Panc1 (cell line): ENCODE results near the gene KCNMB1. TPM values are rescaled to one million over a fixed set of nuclear protein-coding genes. Genes with fewer than 3 reads are reported as not detected.

Experiments used
- ATAC-seq: fragments of 200-7000 bp; cut with Tn5 transposase; 2 replicates; pipeline ENCODE4 v1.9.1; 2020; ENCODE audit warnings: mild to moderate bottlenecking, moderate library complexity
- BruUV-seq: library from RNA; stranded (reverse); fragments of 400-500 nt; replicated peaks from 2 replicates; lab custom pipeline; 2021; lab: Mats Ljungman, UMichigan
- CTCF ChIA-PET: fragments of 300-600 bp; sonication (Branson Sonifier 250); formaldehyde crosslinking; loops from one replicate; lab custom pipeline; 2022; ENCODE audit warnings: antibody characterized with exemption; lab: Charles Lee
- POLR2A ChIA-PET: fragments of 300-600 bp; sonication (Branson Sonifier 250); formaldehyde crosslinking; loops from one replicate; lab custom pipeline; 2022; ENCODE audit warnings: antibody characterized with exemption; lab: Charles Lee
- DNase-seq: peaks from one replicate; pipeline ENCODE4 v3.0.0-alpha.2; 2010; ENCODE audit warnings: low read depth, low spot score
- H3K27ac ChIP-seq: 2 replicates; pipeline ENCODE4 v1.5.1; 2011; ENCODE audit warnings: mild to moderate bottlenecking, low read length, inconsistent platforms
- H3K27me3 ChIP-seq: fragments of 200-500 bp; sonication (Bioruptor generic); 2 replicates; pipeline ENCODE4 v1.6.0; 2014; ENCODE audit warnings: low read length, inconsistent platforms; ENCODE audit not compliant: control insufficient read depth, insufficient read depth
- H3K36me3 ChIP-seq: fragments of 200-500 bp; sonication (Bioruptor generic); 2 replicates; pipeline ENCODE4 v1.5.1; 2014; ENCODE audit warnings: inconsistent platforms, mild to moderate bottlenecking, low read length, moderate library complexity; ENCODE audit not compliant: control insufficient read depth, insufficient read depth
- H3K4me1 ChIP-seq: 2 replicates; pipeline ENCODE4 v1.5.1; 2011; ENCODE audit warnings: inconsistent platforms, mild to moderate bottlenecking, low read length, moderate library complexity; ENCODE audit not compliant: control insufficient read depth, insufficient read depth
- H3K4me3 ChIP-seq, 2 experiments: 2 replicates each; pipeline ENCODE4 v1.5.1; 2011 to 2012; ENCODE audit warnings: low read depth in 2 of 2, low read length in 2 of 2, mild to moderate bottlenecking in 2 of 2, inconsistent platforms in 1 of 2, moderate library complexity in 1 of 2
- H3K9me3 ChIP-seq: fragments of 200-500 bp; sonication (Bioruptor generic); 2 replicates; pipeline ENCODE4 v1.5.1; 2014; ENCODE audit warnings: low read depth, mild to moderate bottlenecking, inconsistent platforms, low read length, moderate library complexity; ENCODE audit not compliant: control insufficient read depth, insufficient read depth
- POLR2AphosphoS5 ChIP-seq: IDR thresholded peaks from 2 replicates; pipeline ENCODE4 v1.6.1; 2012; ENCODE audit warnings: mild to moderate bottlenecking, low read depth, low read length, moderate library complexity
- SIN3A ChIP-seq: IDR thresholded peaks from 2 replicates; pipeline ENCODE4 v1.6.1; 2012; ENCODE audit warnings: low read depth, mild to moderate bottlenecking, low read length, moderate library complexity, borderline replicate concordance; ENCODE audit not compliant: insufficient read depth
- TCF7L2 ChIP-seq: IDR thresholded peaks from 2 replicates; pipeline ENCODE4 v1.6.1; 2011; ENCODE audit warnings: mild to moderate bottlenecking, low read depth, low read length, inconsistent platforms
- in situ Hi-C: cut with HindIII; loops from 2 replicates; pipeline ENCODE4 v1.10.0; 2016; ENCODE audit warnings: low sequenced_read_pairs, low pct_unique_long_range_greater_than_20kb
- intact Hi-C: fragments of 100-400 bp; cut with micrococcal nuclease; formaldehyde crosslinking; loops from one replicate; pipeline ENCODE4 v1.10.0; 2022; ENCODE audit not compliant: unreplicated experiment
- total RNA-seq: library from RNA; stranded (reverse); gene quantifications from one replicate; pipeline ENCODE4 v1.2.1, GENCODE V29; 2021; ENCODE audit not compliant: unreplicated experiment
- TF ChIP-seq, protein P1 (sequence below), 2 experiments: IDR thresholded peaks; 2 replicates each; pipeline ENCODE4 v1.6.1; 2011 to 2012; ENCODE audit warnings: low read depth in 2 of 2, control low read depth in 1 of 2, low read length in 1 of 2, mild to moderate bottlenecking in 1 of 2, moderate library complexity in 1 of 2; ENCODE audit not compliant: insufficient read depth in 1 of 2
- TF ChIP-seq, protein P2 (sequence below): fragments of 450-650 bp; IDR thresholded peaks from 2 replicates; pipeline ENCODE4 v1.5.1; 2017; ENCODE audit warnings: mild to moderate bottlenecking

KCNMB1 gene
- total RNA-seq, 1 experiment from 2014 or later, result not detected

DNA sequence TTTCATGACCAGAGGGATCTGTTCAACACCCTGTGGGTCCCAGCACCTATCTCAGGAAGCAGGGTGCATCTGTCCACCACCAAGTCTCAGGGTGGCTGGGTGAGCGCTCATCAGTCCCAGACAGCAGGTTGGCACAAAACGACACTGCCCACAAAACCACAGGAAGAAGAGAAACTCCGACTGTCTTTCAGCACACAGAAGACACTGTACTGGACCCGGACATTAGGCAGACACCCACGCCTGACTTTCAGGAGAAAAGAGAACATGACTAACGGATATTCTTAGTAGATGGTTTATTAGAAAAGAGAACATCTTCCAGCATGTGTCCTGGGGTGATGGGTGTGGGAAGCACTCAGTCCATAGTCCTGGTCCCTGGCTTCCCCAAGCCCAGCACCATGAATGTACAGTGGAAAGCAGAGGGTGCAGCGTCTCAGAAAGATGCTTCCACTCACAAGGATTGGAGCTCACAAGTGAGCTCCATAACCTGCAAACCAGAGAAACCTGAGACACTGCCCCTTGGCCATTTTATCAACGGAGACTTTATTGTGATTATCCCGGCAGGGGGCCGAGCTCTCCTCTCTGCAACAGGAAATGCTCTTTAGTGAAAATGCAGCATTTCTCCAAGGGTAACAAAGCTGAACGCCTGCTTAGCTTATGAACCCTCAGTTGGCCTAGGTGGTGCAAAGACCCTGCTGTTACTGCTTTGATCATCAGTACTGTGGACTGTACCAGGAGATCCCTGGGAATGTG lies 55.8 kb downstream of the KCNMB1 start:
- ChIA-PET CTCF (interaction anchor here (0.6 kb wide), 1 partner anchor 51 kb away, joined by 3 read pairs; no protein-coding TSS in a partner anchor), POLR2A (interaction anchor here (0.5 to 0.7 kb wide), 3 partner anchors 321 to 1903 kb away, joined by 3 to 5 read pairs (median 3); no protein-coding TSS in a partner anchor)
- no peak overlapping the region for H3K27ac ChIP-seq
- no peak overlapping the region for H3K4me3 ChIP-seq
- peaks cover 3% of the 10 kb centered on the region; the same call in 1 of the 2 replicates for H3K27me3 ChIP-seq
- in situ Hi-C loops, result no loop called here
- no peak for TF ChIP-seq TCF7L2
- TF ChIP-seq, protein P1, sequence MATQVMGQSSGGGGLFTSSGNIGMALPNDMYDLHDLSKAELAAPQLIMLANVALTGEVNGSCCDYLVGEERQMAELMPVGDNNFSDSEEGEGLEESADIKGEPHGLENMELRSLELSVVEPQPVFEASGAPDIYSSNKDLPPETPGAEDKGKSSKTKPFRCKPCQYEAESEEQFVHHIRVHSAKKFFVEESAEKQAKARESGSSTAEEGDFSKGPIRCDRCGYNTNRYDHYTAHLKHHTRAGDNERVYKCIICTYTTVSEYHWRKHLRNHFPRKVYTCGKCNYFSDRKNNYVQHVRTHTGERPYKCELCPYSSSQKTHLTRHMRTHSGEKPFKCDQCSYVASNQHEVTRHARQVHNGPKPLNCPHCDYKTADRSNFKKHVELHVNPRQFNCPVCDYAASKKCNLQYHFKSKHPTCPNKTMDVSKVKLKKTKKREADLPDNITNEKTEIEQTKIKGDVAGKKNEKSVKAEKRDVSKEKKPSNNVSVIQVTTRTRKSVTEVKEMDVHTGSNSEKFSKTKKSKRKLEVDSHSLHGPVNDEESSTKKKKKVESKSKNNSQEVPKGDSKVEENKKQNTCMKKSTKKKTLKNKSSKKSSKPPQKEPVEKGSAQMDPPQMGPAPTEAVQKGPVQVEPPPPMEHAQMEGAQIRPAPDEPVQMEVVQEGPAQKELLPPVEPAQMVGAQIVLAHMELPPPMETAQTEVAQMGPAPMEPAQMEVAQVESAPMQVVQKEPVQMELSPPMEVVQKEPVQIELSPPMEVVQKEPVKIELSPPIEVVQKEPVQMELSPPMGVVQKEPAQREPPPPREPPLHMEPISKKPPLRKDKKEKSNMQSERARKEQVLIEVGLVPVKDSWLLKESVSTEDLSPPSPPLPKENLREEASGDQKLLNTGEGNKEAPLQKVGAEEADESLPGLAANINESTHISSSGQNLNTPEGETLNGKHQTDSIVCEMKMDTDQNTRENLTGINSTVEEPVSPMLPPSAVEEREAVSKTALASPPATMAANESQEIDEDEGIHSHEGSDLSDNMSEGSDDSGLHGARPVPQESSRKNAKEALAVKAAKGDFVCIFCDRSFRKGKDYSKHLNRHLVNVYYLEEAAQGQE (IDR thresholded peaks at IDR 0.05; ENCODE audit: insufficient read depth in 1 of 2, low read depth in 2 of 2, low read length in 1 of 2), result no peak
- TF ChIP-seq, protein P2, sequence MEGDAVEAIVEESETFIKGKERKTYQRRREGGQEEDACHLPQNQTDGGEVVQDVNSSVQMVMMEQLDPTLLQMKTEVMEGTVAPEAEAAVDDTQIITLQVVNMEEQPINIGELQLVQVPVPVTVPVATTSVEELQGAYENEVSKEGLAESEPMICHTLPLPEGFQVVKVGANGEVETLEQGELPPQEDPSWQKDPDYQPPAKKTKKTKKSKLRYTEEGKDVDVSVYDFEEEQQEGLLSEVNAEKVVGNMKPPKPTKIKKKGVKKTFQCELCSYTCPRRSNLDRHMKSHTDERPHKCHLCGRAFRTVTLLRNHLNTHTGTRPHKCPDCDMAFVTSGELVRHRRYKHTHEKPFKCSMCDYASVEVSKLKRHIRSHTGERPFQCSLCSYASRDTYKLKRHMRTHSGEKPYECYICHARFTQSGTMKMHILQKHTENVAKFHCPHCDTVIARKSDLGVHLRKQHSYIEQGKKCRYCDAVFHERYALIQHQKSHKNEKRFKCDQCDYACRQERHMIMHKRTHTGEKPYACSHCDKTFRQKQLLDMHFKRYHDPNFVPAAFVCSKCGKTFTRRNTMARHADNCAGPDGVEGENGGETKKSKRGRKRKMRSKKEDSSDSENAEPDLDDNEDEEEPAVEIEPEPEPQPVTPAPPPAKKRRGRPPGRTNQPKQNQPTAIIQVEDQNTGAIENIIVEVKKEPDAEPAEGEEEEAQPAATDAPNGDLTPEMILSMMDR, result no peak
- TF ChIP-seq SIN3A, result no peak
- TF ChIP-seq POLR2AphosphoS5, result no peak
- no peaks in the 10 kb centered on the region for H3K36me3 ChIP-seq
- no peak for DNase-seq
- H3K9me3 ChIP-seq, result no peaks in the 10 kb centered on the region
- H3K4me1 ChIP-seq, result no peaks in the 10 kb centered on the region
- ATAC-seq, result peak; percentile 47; the same call in 1 of the 2 replicates
- BruUV-seq, result no TSS peak
- intact Hi-C loops, result no loop called here

DNA sequence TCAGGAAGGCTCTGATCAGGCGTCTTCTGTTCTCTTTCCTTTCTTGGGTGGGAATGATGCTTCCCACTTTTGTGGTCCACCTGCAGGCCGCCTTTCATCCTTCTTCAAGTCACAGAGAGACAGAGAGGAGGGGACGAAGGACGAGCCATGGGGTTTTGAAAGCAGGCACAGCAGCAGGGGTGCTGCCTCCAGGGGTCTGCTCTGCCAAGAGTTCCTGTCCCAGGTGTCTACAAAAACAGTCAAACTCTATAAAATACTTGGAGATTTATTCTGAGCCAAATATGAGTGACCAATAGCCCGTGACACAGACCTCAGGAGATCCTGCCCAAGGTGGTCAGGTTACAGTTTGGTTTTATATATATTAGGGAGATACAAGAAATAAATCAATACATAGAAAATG lies 57.1 kb downstream of the KCNMB1 start:
- ChIA-PET POLR2A (interaction anchor here (0.7 kb wide), 1 partner anchor 136 kb away, joined by 3 read pairs; no protein-coding TSS in a partner anchor), CTCF (no interaction called here)
- no peak for TF ChIP-seq POLR2AphosphoS5
- in situ Hi-C loops, result no loop called here
- no peak for ATAC-seq
- intact Hi-C loops, result no loop called here
- no TSS peak for BruUV-seq
- H3K4me3 ChIP-seq, result no peak overlapping the region
- H3K36me3 ChIP-seq, result no peaks in the 10 kb centered on the region
- no peak for DNase-seq
- H3K4me1 ChIP-seq, result no peaks in the 10 kb centered on the region
- H3K27me3 ChIP-seq, result peaks cover 5% of the 10 kb centered on the region; the same call in 1 of the 2 replicates
- no peaks in the 10 kb centered on the region for H3K9me3 ChIP-seq
- H3K27ac ChIP-seq, result no peak overlapping the region

DNA sequence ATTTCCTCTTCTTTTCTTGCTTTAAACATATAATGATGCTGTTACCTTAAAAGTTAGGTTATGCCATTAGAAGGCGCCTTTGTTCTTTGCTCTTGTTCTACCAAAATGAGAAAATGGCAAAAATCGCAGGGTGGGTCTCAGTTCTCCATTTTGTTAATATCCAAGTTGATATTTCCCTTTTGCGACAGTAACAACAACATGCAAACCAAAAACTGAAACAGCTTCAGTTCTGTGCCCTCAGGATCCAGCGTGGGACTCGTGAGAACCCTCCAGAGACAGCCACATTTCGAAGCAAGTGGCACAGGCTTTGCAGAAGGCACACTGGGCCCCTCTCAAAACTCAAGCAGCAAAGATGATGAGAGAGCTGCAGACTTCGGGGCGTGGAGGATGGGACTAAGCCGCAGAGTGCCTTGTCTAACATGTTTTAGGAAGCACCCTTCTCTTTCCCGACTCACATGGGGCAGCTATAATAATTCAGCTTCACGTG lies 58.6 kb downstream of the KCNMB1 start:
- ATAC-seq (no peak), DNase-seq (no peak)
- ChIA-PET POLR2A (no interaction called here), CTCF (no interaction called here)
- TF ChIP-seq, protein P1 (IDR thresholded peaks at IDR 0.05; ENCODE audit: insufficient read depth in 1 of 2, low read depth in 2 of 2, low read length in 1 of 2), result no peak
- TF ChIP-seq TCF7L2 (no peak), POLR2AphosphoS5 (no peak), SIN3A (no peak)
- TF ChIP-seq, protein P2, result no peak
- Histone ChIP-seq H3K4me1 (no peaks in the 10 kb centered on the region), H3K27me3 (peaks cover 5% of the 10 kb centered on the region; the same call in 1 of the 2 replicates), H3K4me3 (no peak overlapping the region), H3K27ac (no peak overlapping the region), H3K9me3 (no peaks in the 10 kb centered on the region), H3K36me3 (no peaks in the 10 kb centered on the region)
- BruUV-seq, result no TSS peak
- intact Hi-C loops (no loop called here), in situ Hi-C loops (no loop called here)
